SK-N-SH treated with all-trans-retinoic acid at 6 μM for 48 hours (cell line): Measurements from ENCODE around the gene IKZF3.
"Not testable (repeated sequence)": the region's sequence is repeated elsewhere in the genome, so short reads cannot be mapped to it uniquely, and the experiment has no call there.

Experiments
- ATAC-seq: fragments of 200-7000 bp; cut with Tn5 transposase; 3 replicates; pipeline ENCODE4 v1.9.1; 2020; ENCODE audit warnings: mild to moderate bottlenecking, moderate library complexity
- ARNTL ChIP-seq: fragments of 450-650 bp; formaldehyde crosslinking; IDR thresholded peaks from 2 replicates; pipeline ENCODE4 v1.5.0; 2020; ENCODE audit warnings: low read depth, mild to moderate bottlenecking, moderate library complexity, borderline replicate concordance
- BACH2 ChIP-seq: fragments of 250-450 bp; sonication (Bioruptor Pico); IDR thresholded peaks from 2 replicates; pipeline ENCODE4 v1.9.0; 2021; ENCODE audit warnings: mild to moderate bottlenecking, borderline replicate concordance
- CREB5 ChIP-seq: fragments of 250-450 bp; sonication (Bioruptor Pico); IDR thresholded peaks from 2 replicates; pipeline ENCODE4 v1.5.1; 2020; ENCODE audit warnings: low read depth, mild to moderate bottlenecking, moderate library complexity
- CSDC2 ChIP-seq: fragments of 250-450 bp; sonication (Bioruptor Pico); IDR thresholded peaks from 2 replicates; pipeline ENCODE4 v1.5.0; 2020; ENCODE audit warnings: mild to moderate bottlenecking, moderate library complexity
- ESRRG ChIP-seq: fragments of 250-450 bp; sonication (Bioruptor Pico); IDR thresholded peaks from 2 replicates; pipeline ENCODE4 v1.6.1; 2021; ENCODE audit warnings: mild to moderate bottlenecking
- GLIS3 ChIP-seq: fragments of 250-450 bp; sonication (Bioruptor Pico); IDR thresholded peaks from 2 replicates; pipeline ENCODE4 v1.5.0; 2020; ENCODE audit warnings: mild to moderate bottlenecking, moderate library complexity
- OSR1 ChIP-seq: fragments of 250-450 bp; sonication (Bioruptor Pico); IDR thresholded peaks from 2 replicates; pipeline ENCODE4 v1.8.0; 2022; ENCODE audit warnings: moderate library complexity, mild to moderate bottlenecking, inconsistent platforms
- PATZ1 ChIP-seq: fragments of 250-450 bp; sonication (Bioruptor Pico); IDR thresholded peaks from 2 replicates; pipeline ENCODE4 v1.8.0; 2020; ENCODE audit warnings: mild to moderate bottlenecking, moderate library complexity, borderline replicate concordance
- POU6F1 ChIP-seq: fragments of 250-450 bp; sonication (Bioruptor Pico); IDR thresholded peaks from 2 replicates; pipeline ENCODE4 v1.8.0; 2021; ENCODE audit warnings: low read depth, mild to moderate bottlenecking, moderate library complexity, borderline replicate concordance
- SNAI2 ChIP-seq: fragments of 250-450 bp; sonication (Bioruptor Pico); IDR thresholded peaks from 2 replicates; pipeline ENCODE4 v1.5.0; 2020; ENCODE audit warnings: mild to moderate bottlenecking, moderate library complexity
- TCF4 ChIP-seq: fragments of 250-450 bp; sonication (Bioruptor Pico); IDR thresholded peaks from 2 replicates; pipeline ENCODE4 v1.8.0; 2021; ENCODE audit warnings: mild to moderate bottlenecking, moderate library complexity, borderline replicate concordance
- TOX ChIP-seq: fragments of 250-450 bp; sonication (Bioruptor Pico); IDR thresholded peaks from 2 replicates; pipeline ENCODE4 v1.8.0; 2021; ENCODE audit warnings: mild to moderate bottlenecking, moderate library complexity, borderline replicate concordance
- TSHZ2 ChIP-seq: fragments of 250-450 bp; sonication (Bioruptor Pico); IDR thresholded peaks from 2 replicates; pipeline ENCODE4 v1.5.0; 2020; ENCODE audit warnings: mild to moderate bottlenecking, moderate library complexity
- ZFP3 ChIP-seq: fragments of 250-450 bp; sonication (Bioruptor Pico); IDR thresholded peaks from 2 replicates; pipeline ENCODE4 v1.5.0; 2020; ENCODE audit warnings: mild to moderate bottlenecking, moderate library complexity
- ZFP30 ChIP-seq: fragments of 450-650 bp; formaldehyde crosslinking; IDR thresholded peaks from 2 replicates; pipeline ENCODE4 v1.5.0; 2022; ENCODE audit warnings: mild to moderate bottlenecking, moderate library complexity
- ZNF565 ChIP-seq: fragments of 450-650 bp; formaldehyde crosslinking; conservative IDR thresholded peaks from 2 replicates; pipeline ENCODE4 v1.5.0; 2020; ENCODE audit warnings: low read depth, mild to moderate bottlenecking, moderate library complexity
- ZNF70 ChIP-seq: fragments of 450-650 bp; formaldehyde crosslinking; IDR thresholded peaks from 2 replicates; pipeline ENCODE4 v1.5.0; 2020; ENCODE audit warnings: mild to moderate bottlenecking, moderate library complexity
- ZNF8 ChIP-seq: fragments of 450-650 bp; formaldehyde crosslinking; IDR thresholded peaks from 2 replicates; pipeline ENCODE4 v1.5.0; 2020; ENCODE audit warnings: mild to moderate bottlenecking, moderate library complexity

The IKZF3 gene

GRCh38 chr17:39889200-39889599, 25.1 kb upstream of the IKZF3 start:
- TF ChIP-seq CSDC2 (CRISPR knock-in tag) = no peak
- no peak for TF ChIP-seq OSR1 (CRISPR knock-in tag)
- TF ChIP-seq SNAI2 (CRISPR knock-in tag) = no peak
- no peak for TF ChIP-seq TCF4 (CRISPR knock-in tag)
- no peak for TF ChIP-seq TSHZ2
- TF ChIP-seq ZFP3 (CRISPR knock-in tag) = no peak
- no peak for TF ChIP-seq ARNTL (CRISPR knock-in tag)
- no peak for TF ChIP-seq ESRRG
- TF ChIP-seq GLIS3 (CRISPR knock-in tag) = no peak
- no peak for TF ChIP-seq ZNF8 (CRISPR knock-in tag)
- TF ChIP-seq ZNF565 (CRISPR knock-in tag) = no peak
- no peak for TF ChIP-seq TOX (CRISPR knock-in tag)
- TF ChIP-seq BACH2 (CRISPR knock-in tag) = no peak
- TF ChIP-seq, all 23 proteins: peak for 0
- ATAC-seq = no peak

GRCh38 chr17:39887078-39887477, 23.0 kb upstream of the IKZF3 start:
- TF ChIP-seq POU6F1 (no peak), TCF4 (CRISPR knock-in tag) (no peak), SNAI2 (CRISPR knock-in tag) (no peak), ZNF70 (no peak), ZNF565 (CRISPR knock-in tag) (no peak), CSDC2 (CRISPR knock-in tag) (no peak), TSHZ2 (no peak), ZFP30 (CRISPR knock-in tag) (no peak), PATZ1 (no peak), BACH2 (CRISPR knock-in tag) (no peak), TOX (CRISPR knock-in tag) (no peak), ZNF8 (CRISPR knock-in tag) (no peak)

GRCh38 chr17:39886102-39886501, 22.0 kb upstream of the IKZF3 start:
- not testable (repeated sequence) for ATAC-seq

More at GRCh38 chr17:39887078-39887477, 23.0 kb upstream of the IKZF3 start:
- no peak for ATAC-seq

- peak; percentile 62; the same call in 2 of the 3 replicates for ATAC-seq
Observed at GRCh38 chr17:39872751-39873150, 8.6 kb upstream of the IKZF3 start.

More at GRCh38 chr17:39872751-39873150, 8.6 kb upstream of the IKZF3 start:
- no peak for TF ChIP-seq GLIS3 (CRISPR knock-in tag)
- no peak for TF ChIP-seq POU6F1
- TF ChIP-seq ZNF8 (CRISPR knock-in tag) = no peak
- no peak for TF ChIP-seq BACH2 (CRISPR knock-in tag)
- TF ChIP-seq ZNF565 (CRISPR knock-in tag) = no peak
- TF ChIP-seq CREB5 (CRISPR knock-in tag) = no peak
- TF ChIP-seq OSR1 (CRISPR knock-in tag) = no peak
- no peak for TF ChIP-seq CSDC2 (CRISPR knock-in tag)
- no peak for TF ChIP-seq TSHZ2
